ENCODE results near the gene CPZ.

The CPZ gene

DNA sequence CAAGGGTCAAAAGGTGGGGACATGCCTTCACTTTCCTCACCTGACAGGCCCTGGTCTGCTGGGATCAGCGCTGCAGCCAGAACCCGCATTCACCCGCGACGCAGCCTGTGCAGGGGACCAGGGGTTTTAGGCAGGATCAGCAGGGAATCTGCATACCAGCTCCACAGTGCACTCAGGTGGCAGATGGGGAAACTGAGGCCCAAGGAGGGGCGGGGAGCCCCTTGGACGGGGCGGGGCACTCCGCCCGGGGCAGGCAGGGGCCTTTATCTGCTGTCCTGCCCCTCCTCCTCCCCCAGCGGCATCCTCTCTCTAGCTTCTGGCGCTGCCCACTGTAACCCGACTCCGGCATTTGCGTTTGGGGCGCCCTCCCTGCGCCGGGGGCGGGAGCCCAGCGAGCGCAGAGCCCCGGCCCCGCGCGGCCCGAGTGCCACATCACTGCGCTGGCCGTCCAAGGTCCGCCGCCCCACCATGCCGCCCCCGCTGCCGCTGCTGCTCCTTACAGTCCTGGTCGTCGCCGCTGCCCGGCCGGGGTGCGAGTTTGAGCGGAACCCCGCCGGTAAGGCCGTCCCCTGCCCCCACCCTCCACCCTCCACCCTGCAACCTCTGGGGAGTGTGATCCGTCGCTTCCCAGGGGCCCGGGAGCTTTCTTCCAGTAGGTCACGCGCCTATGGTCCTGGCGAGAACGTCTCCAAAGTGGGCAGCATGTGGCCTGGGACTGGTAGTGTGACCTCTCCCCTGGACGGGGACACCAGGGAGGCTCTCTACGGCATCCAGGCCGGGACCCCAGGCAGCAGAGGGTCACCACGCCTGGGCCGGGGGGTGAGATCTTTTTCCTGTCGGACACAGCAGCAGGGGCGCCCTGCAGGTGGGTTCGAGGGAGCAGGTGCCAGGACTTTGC is at the start of gene CPZ:
Gene CPZ (plus strand): TSS at position 400 of the 898 bp plus-strand sequence. CDS start 69 bp downstream, at position 469.
- no peak for DNase-seq

DNA sequence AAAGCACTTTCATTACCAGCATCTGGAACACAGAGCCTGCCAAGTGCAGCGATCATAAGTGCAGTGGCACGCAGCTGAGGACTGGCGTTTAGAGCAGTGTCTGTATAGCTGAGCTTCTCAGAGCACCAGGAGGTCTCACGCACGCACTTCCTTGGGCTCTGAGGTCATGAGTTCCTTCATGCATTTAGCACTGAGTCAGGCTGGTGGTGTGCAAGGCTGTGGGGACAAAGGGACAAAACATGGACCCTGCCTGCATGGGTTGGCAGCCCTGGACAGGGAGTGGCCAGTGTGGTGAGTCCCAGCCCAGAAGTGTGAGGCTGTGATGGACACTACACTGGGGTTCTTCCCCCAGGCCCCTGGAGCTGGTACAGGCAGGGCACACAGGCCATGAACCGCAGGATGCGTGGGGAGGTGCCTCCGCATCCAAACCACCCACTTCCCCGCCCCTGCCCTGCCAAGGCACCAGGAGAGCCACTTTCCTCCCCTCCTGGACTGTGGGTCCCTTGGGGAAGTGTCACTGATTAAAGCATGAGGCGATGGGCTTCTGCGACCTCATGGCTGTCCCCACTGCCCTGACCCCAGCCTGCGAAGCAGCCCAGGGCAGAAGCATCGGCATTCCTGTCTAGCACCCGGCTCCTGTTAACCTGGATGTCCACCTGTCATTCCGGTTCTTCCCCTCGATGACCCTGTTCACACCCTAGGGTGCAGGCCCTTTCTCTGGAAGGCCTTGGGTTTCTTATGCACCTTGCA is 49.6 kb upstream of the CPZ start:
- DNase-seq, result no peak

GRCh38 chr4:8543623-8544022 is 48.9 kb upstream of the CPZ start:
- no peak for DNase-seq

DNA sequence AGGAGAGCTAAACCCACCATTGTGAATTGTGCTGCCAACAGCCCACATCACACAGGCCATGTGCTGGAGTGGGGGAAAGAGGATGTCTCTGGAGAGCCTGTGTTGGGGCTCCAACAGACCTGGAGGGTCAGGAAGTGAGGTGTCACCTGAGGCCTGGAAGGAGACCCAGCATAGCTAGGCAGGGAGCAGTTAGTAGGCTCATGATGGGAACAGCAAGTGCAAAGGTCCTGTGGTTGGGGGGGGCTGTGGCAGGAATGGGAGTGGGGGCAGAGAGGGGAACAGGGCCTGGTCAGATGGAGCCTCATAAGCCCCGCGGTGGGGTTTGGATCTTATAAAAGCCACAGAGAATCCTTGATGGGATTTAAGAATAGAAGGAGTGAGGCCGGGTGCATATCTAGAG is 48.3 kb upstream of the CPZ start:
- no peak for DNase-seq

- DNase-seq, result no peak
Measured at GRCh38 chr4:8544741-8545438, 47.7 kb upstream of the CPZ start.

DNA sequence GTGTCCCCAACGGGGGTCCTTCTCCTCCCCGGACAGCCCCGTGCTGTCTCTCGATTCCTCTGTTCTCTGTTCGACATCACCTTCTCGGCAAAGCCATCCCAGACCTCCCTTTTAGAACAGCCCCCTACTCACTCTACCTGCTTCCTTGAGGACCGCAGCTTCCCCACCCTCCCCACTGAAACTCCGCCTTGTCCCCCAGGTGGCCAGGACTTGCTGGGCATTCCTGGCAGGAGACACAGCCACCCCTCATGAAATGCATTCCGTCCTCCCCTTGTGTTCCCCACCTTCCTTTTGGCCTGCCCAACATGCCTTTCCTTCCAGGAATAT is 47.2 kb upstream of the CPZ start:
- DNase-seq, result no peak

DNA sequence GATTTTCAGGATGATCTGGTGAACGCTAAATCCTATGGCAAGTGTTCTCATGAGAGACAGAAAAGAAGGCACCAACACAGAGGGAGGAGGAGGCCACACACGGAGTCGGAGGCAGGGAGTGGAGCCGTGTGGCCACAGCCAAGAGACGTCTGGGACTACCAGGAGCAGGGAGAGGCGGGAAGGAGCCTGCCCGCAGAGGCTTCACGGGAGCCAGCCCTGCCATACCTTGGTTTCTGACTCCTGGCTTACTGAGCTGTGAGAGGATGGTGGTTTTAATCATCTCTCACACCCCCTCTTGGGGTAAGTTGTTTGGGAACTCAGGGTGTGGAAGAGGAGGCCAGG is 45.8 kb upstream of the CPZ start:
- DNase-seq, result no peak

DNA sequence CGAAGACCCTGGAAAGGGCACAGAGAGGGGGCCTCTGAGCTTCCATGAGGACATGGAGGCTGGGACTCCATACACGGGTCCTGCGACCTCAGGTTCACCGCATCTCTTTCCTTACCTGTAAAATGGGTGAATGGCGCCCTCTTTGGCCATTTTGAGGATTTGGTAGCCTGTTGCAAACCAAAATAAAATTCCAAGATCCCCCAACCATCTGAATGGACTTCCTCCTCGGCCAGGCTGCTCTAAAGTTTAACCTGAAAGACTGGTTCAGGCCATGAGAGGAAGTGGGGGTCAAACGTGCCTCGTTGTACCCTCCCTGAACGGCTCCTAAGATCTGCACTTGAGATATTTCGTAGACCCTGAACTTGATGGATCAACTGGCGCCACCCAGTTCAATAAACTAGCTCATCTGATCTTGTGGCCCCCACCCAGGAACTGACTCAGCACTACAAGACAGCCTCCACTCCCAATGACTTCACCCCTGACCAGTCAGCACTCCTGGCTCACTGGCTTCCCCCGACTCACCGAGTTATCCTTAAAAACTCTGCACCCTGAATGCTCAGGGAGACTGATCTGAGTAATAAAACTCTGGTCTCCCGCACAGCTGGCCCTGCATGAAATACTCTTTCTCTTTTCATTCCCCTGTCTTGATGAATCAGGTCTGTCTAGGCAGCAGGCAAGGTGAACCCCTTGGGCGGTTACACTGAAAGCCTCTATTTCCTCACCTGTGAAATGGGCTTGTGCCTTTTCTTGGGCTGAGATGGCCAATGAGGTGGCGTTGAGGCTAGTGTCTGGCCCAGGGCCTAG is 45.3 kb upstream of the CPZ start:
- DNase-seq, result peak in 1 of 2 donors; percentile 5

DNA sequence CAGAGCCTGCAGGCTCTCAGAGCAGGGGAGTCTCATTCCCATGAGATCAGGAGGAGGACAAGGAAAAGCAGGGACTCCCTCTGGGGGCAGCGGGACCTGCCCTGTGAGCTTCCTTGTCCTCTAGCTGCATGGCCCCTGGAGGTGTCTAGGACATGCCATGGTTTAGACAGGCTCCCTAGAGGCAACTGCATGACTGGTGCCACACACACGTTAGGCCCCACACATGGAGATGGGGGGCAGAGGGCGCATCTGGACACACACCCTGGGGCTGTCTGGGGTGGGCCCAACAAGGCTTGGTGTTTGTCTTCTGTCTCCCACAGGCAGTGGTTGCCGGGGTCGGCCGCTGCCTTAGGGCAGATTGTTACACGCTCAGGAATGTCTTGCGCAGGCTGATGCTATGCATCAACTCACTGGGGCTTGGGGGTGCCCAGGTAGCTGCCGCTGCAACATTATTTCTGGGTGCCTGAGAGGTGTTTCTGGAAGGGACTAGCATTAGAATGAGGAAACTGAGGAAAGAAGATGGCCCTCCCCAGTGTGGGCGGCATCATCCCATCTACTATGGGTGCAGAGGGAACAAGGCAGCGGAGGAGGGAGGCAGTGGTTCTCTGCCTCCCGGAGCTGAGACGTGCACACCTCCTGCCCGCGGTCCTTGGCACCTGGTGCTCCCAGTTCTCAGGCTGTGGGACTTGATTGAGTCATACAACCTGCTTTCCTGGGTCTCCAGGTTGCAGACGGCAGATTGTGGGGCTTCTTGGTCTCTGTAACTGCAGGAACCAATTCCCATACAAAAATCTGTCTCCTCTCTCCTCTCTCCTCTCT is 44.4 kb upstream of the CPZ start:
- no peak for DNase-seq

- no peak for DNase-seq
Measured at GRCh38 chr4:8548731-8549351, 43.7 kb upstream of the CPZ start.

- DNase-seq, result no peak
Measured at GRCh38 chr4:8549352-8549931, 43.1 kb upstream of the CPZ start.

- DNase-seq, result no peak
Measured at GRCh38 chr4:8550691-8551090, 41.9 kb upstream of the CPZ start.

- DNase-seq, result no peak
Measured at GRCh38 chr4:8552024-8552423, 40.5 kb upstream of the CPZ start.

DNA sequence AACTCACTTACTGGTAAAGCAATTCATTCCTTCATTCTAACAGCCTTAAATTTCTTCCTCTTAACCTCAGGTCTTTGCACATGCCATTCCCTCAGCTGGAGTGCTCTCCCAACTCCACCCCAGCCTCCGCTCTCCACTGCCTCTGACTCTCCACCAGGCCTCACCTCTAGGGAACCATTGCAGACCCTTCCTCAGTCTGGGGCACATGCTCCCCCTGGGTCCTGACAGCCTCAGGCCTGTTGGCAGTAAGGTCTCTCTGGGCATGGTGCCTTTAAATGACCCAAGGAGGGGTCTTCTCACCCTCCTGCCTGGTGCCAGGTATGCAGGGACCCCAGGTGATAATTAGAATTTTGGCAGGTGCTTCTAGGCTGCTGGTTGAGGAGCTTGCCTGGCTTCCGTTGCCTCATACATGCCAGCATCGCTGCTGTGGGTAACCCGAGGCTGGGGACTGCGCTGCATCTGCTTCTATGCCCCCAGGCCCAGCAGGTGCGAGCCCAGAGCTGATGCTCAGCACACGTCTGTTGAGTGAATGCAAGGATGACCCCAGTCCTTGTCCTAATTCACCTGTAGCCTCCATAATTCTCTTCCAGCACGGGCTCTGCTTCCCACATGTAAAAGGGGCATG is 39.9 kb upstream of the CPZ start:
- DNase-seq, result no peak

- DNase-seq, result no peak
Measured at GRCh38 chr4:8553216-8553615, 39.3 kb upstream of the CPZ start.

DNA sequence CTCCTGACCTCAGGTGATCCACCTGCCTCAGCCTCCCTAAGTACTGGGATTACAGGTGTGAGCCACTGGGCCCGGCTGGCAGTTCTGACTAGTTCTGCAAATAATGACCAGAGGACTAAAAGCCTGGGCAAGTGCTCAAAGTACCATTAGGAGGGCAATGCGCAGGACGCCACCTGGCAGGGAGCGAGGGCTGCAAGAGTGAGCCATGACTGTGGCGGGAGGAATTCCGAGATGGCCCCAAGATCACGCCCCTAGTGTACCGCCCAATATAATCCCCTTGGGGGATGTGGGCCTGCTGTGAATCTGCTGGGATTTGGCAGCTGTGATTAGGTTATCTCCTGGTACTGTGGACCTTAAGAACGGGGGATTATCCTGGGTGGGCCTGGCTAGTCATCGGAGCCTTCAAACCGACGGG is 38.6 kb upstream of the CPZ start:
- DNase-seq, result no peak

DNA sequence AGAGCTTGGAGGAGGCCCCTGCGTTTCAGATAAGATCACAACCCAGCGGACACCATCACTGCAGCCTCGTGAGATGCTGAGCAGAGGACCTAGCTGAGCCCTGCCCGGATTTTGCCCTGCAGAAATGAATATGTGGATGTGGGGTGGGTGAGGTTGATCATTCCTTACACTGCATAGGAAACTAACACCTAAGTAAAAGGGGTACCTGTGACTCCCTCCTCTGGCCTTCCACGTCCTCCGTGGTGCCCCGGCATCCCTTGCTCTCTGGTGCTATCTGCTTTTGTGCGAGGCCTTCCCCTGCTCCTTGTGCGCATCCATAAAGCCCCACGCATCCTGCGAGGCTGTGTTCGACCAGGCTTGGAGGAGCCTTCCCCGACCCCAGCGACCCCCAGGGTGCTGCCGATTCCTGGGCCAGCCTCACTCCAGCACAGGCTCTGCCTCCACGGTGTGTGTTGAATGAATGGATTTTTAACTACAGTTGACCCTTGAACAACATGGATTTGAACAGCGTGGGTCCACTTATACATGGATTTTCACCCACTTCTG is 37.9 kb upstream of the CPZ start:
- no peak for DNase-seq

DNA sequence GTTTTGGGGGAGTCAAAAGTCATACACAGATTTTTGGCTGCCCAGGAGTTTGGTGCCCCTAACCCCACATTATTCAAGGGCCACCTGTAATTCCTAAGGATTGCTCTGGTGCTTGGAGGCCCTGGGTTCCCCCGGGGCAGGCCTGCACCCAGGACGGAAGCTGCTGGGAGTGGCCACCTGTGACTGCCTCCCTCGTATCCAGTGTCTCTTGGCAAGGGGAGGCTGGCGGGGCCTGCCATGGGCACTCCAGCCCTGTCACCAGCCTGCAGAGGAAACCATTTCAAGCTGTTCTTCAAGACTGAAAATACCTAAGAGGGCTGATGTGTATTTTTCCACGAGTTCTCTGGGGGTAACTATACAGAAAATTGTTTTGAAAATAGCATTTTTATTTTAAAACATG is 36.8 kb upstream of the CPZ start:
- DNase-seq, result no peak

DNA sequence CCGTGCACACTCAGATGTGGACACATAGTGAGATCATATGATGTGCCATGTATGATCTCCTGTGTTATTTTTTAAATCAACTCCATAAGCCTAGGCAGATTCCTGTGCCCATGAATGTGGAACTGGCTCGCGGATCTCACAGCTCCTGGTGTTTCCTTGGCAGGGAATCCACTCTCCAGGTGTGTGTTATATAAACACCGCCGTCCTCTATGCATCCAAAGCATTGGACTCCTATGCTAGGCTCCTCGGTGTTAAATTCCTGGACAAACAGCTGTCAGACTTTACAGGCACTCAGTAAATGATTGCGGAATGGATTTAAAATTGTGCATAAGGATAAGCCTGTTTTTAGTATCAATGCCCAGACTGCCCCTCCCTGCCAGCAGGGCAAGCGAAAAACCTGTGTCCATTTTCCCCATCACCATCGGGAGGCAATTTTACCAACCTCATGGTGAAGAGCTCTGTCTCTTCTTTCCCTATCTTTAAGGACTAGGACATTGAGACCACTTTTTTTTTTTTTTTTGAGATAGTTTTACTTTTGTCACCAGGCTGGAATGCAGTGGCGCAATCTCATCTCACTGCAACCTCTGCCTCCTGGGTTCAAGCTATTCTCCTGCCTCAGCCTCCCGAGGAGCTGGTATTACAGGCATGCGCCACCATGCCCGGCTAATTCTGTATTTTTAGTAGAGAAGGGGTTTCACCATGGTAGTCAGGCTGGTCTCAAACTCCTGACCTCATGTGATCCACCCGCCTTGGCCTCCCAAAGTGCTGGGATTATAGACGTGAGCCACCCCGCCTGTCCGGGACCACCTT is 36.0 kb upstream of the CPZ start:
- DNase-seq, result no peak

All from stimulated activated CD4-positive, alpha-beta T cell treated with anti-CD3 and anti-CD28 coated beads, Interleukin-2, amount 100 ng/mL, for 24 hours (primary cell).